Measurements from ENCODE around the gene GRID1.

DNA sequence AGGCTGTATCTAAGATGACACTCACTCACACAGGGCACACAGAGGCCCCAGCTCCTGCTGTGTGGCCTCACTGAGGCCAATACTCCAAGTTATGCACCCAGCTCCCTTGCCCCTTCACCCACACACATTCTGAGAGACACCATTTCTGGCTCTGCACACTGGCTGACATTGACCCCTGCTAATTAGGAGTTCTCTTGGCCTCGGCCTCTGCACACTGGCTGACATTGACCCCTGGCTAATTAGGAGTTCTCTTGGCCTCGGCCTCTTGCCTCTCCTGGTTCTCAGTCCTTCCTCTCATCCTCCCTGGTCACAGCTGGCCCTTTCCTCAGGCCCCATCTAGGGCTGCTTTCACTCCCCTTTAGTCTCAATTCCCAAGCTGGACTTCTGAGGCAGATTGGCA lies 97.3 kb downstream of the GRID1 start:
- TF ChIP-seq, protein P1, sequence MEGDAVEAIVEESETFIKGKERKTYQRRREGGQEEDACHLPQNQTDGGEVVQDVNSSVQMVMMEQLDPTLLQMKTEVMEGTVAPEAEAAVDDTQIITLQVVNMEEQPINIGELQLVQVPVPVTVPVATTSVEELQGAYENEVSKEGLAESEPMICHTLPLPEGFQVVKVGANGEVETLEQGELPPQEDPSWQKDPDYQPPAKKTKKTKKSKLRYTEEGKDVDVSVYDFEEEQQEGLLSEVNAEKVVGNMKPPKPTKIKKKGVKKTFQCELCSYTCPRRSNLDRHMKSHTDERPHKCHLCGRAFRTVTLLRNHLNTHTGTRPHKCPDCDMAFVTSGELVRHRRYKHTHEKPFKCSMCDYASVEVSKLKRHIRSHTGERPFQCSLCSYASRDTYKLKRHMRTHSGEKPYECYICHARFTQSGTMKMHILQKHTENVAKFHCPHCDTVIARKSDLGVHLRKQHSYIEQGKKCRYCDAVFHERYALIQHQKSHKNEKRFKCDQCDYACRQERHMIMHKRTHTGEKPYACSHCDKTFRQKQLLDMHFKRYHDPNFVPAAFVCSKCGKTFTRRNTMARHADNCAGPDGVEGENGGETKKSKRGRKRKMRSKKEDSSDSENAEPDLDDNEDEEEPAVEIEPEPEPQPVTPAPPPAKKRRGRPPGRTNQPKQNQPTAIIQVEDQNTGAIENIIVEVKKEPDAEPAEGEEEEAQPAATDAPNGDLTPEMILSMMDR (IDR thresholded peaks at IDR 0.05) = no peak
- no peak for TF ChIP-seq POLR2A (IDR thresholded peaks at IDR 0.05)

Measured in thyroid gland (tissue), 4 donors.